OCI-LY3 (cell line): ENCODE results near the gene ZHX3.

ENCODE experiments used
- EZH2phosphoT487 ChIP-seq: fragments of 200-600 bp; shearing (Covaris generic); IDR thresholded peaks from 2 replicates; pipeline ENCODE4 v1.6.1; 2018; ENCODE audit warnings: antibody characterized with exemption, mixed run types, low read depth
- TF ChIP-seq, protein P1 (sequence below): fragments of 200-600, 300-600 bp; sonication (generic); IDR thresholded peaks from 2 replicates; pipeline ENCODE4 v1.5.1; 2014; ENCODE audit warnings: antibody characterized with exemption, low read length, low read depth

DNA sequence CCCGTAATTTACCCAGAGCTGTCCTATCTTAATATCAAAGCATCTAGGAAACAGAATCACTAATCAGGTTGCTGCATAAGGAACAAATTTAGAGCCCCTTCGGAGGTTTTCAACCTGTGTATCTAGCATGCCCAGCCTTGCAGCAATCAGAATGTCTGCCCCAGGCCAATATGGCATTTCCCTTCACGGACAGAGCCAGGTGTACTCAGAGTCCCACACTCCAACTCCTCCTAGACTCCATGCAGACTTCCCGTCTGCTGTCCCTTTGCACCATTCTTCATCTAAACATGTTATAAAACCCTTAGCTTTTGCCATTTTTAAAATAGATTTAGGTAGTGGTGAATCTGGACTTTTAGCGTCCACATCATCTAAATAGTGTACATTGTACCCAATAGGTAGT, 61.0 kb downstream of the ZHX3 start:
- TF ChIP-seq, protein P1, sequence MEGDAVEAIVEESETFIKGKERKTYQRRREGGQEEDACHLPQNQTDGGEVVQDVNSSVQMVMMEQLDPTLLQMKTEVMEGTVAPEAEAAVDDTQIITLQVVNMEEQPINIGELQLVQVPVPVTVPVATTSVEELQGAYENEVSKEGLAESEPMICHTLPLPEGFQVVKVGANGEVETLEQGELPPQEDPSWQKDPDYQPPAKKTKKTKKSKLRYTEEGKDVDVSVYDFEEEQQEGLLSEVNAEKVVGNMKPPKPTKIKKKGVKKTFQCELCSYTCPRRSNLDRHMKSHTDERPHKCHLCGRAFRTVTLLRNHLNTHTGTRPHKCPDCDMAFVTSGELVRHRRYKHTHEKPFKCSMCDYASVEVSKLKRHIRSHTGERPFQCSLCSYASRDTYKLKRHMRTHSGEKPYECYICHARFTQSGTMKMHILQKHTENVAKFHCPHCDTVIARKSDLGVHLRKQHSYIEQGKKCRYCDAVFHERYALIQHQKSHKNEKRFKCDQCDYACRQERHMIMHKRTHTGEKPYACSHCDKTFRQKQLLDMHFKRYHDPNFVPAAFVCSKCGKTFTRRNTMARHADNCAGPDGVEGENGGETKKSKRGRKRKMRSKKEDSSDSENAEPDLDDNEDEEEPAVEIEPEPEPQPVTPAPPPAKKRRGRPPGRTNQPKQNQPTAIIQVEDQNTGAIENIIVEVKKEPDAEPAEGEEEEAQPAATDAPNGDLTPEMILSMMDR, result no peak
- TF ChIP-seq EZH2phosphoT487, result no peak
